ENCODE results near the gene LGR6.
"Not testable (repeated sequence)": the region's sequence is repeated elsewhere in the genome, so short reads cannot be mapped to it uniquely, and the experiment has no call there.

LGR6 gene

GRCh38 chr1:202163281-202164270 lies 30.0 kb upstream of the LGR6 start:
- DNase-seq (ENCODE audit: low read depth in 2 of 2): no peak
- no peak overlapping the region for H3K4me3 ChIP-seq (replicated peaks in 1 of 2; ENCODE audit: low read depth in 2 of 2, low read length in 2 of 2)
- TF ChIP-seq CTCF (IDR thresholded peaks at IDR 0.05; ENCODE audit: low read depth, low read length): no peak

GRCh38 chr1:202164271-202165037 lies 29.1 kb upstream of the LGR6 start:
- TF ChIP-seq CTCF (IDR thresholded peaks at IDR 0.05; ENCODE audit: low read depth, low read length): no peak
- no peak overlapping the region for H3K4me3 ChIP-seq (replicated peaks in 1 of 2; ENCODE audit: low read depth in 2 of 2, low read length in 2 of 2)
- DNase-seq (ENCODE audit: low read depth in 2 of 2): no peak

- H3K4me3 ChIP-seq (replicated peaks in 1 of 2; ENCODE audit: low read depth in 2 of 2, low read length in 2 of 2): no peak overlapping the region
- no peak for TF ChIP-seq CTCF (IDR thresholded peaks at IDR 0.05; ENCODE audit: low read depth, low read length)
- DNase-seq (ENCODE audit: low read depth in 2 of 2): no peak
Measured at GRCh38 chr1:202165267-202165941, 28.2 kb upstream of the LGR6 start.

GRCh38 chr1:202165942-202166843 lies 27.4 kb upstream of the LGR6 start:
- H3K4me3 ChIP-seq (replicated peaks in 1 of 2; ENCODE audit: low read depth in 2 of 2, low read length in 2 of 2): no peak overlapping the region
- TF ChIP-seq CTCF (IDR thresholded peaks at IDR 0.05; ENCODE audit: low read depth, low read length): no peak
- DNase-seq (ENCODE audit: low read depth in 2 of 2): no peak

- DNase-seq (ENCODE audit: low read depth in 2 of 2); H3K4me3 ChIP-seq (replicated peaks in 1 of 2; ENCODE audit: low read depth in 2 of 2, low read length in 2 of 2): not testable (repeated sequence)
Measured at GRCh38 chr1:202167054-202167453, 26.5 kb upstream of the LGR6 start.

GRCh38 chr1:202167708-202168415 lies 25.7 kb upstream of the LGR6 start:
- peak in 1 of 2 donors; percentile 41 for DNase-seq (ENCODE audit: low read depth in 2 of 2)
- no peak for TF ChIP-seq CTCF (IDR thresholded peaks at IDR 0.05; ENCODE audit: low read depth, low read length)
- no peak overlapping the region for H3K4me3 ChIP-seq (replicated peaks in 1 of 2; ENCODE audit: low read depth in 2 of 2, low read length in 2 of 2)
